Measurements from ENCODE around the gene MICAL2. TPM values are rescaled to one million over a fixed set of nuclear protein-coding genes. Genes with fewer than 3 reads are reported as not detected.

Gene MICAL2
- total and polyA plus RNA-seq, 2 donors (not counting 3 experiments of a cell fraction or from before 2014, with no cell fraction given): 67.6 to 200 TPM

- no peak for FAIRE-seq
- no peak for TF ChIP-seq EZH2 (IDR thresholded peaks at IDR 0.05; ENCODE audit: borderline replicate concordance, low read depth, low read length, severe bottlenecking)
- TF ChIP-seq POLR2AphosphoS5 (IDR thresholded peaks at IDR 0.05; ENCODE audit: insufficient read depth, low read depth, low read length): no peak
- no peak for TF ChIP-seq CTCF (IDR thresholded peaks at IDR 0.05; ENCODE audit: extremely low read depth in 1 of 2, insufficient read depth in 1 of 2, low read depth in 1 of 2, low read length in 2 of 2)
- no peak for TF ChIP-seq FOS (IDR thresholded peaks at IDR 0.05; ENCODE audit: borderline replicate concordance, insufficient read depth, low read length)
- no peak for TF ChIP-seq JUN (IDR thresholded peaks at IDR 0.05; ENCODE audit: borderline replicate concordance, insufficient read depth, insufficient read length, low read depth)
- no peak for TF ChIP-seq MAX (IDR thresholded peaks at IDR 0.05; ENCODE audit: insufficient read depth, insufficient read length)
- no peak for TF ChIP-seq MYC (IDR thresholded peaks at IDR 0.05; ENCODE audit: low read depth, low read length)
- no peak for TF ChIP-seq GATA2 (IDR thresholded peaks at IDR 0.05; ENCODE audit: insufficient read depth, insufficient read length, low read depth, low read length)
- TF ChIP-seq POLR2A (IDR thresholded peaks at IDR 0.05; ENCODE audit: low read depth, low read length): no peak
Observed at GRCh38 chr11:12163181-12163941, 53.0 kb downstream of the MICAL2 start.

More at GRCh38 chr11:12163181-12163941, 53.0 kb downstream of the MICAL2 start:
- intact Hi-C loops (cut with micrococcal nuclease) (no loop called here), dilution Hi-C loops (cut with MboI; ENCODE audit: extremely low pct_ligation_motif_present, low sequenced_read_pairs) (no loop called here)
- Histone ChIP-seq H2AFZ (ENCODE audit: low read depth, low read length) (no peak overlapping the region), H3K27me3 (ENCODE audit: control insufficient read depth in 2 of 2, insufficient read depth in 2 of 2, low read length in 2 of 2) (no peaks in the 10 kb centered on the region), H3K79me2 (ENCODE audit: control insufficient read depth, insufficient read depth, low read length) (peaks cover 25% of the 10 kb centered on the region), H4K20me1 (replicated peaks; ENCODE audit: control insufficient read depth, extremely low read depth, insufficient read depth, low read length) (no peaks in the 10 kb centered on the region), H3K36me3 (ENCODE audit: control insufficient read depth in 2 of 2, extremely low read depth in 1 of 2, insufficient read depth in 2 of 2, low read length in 2 of 2) (peaks cover 7 to 10% of the 10 kb centered on the region in 2 experiments), H3K4me3 (replicated peaks in 1 of 3; ENCODE audit: insufficient read depth in 1 of 3, low read depth in 1 of 3, low read length in 3 of 3) (no peak overlapping the region), H3K4me2 (ENCODE audit: insufficient read depth, low read length) (peak overlapping the region; percentile 51), H3K9ac (replicated peaks; ENCODE audit: extremely low read depth, insufficient read depth, low read length) (peak overlapping the region; percentile 77), H3K9me3 (replicated peaks; ENCODE audit: control insufficient read depth, insufficient read depth, low read length) (no peaks in the 10 kb centered on the region), H3K27ac (ENCODE audit: insufficient read depth, low read depth, low read length) (peak overlapping the region; percentile 93), H3K4me1 (ENCODE audit: control insufficient read depth, extremely low read depth, insufficient read depth, low read length) (peaks cover 66% of the 10 kb centered on the region), H3K9me1 (replicated peaks; ENCODE audit: control insufficient read depth, extremely low read depth, insufficient read depth, low read length) (no peaks in the 10 kb centered on the region)
- ChIA-PET POLR2A (interaction anchor here (0.8 to 1.4 kb wide), 4 partner anchors 19 to 76 kb away, joined by 3 to 12 read pairs (median 4); no protein-coding TSS in a partner anchor), CTCF (interaction anchor here (0.9 to 3.9 kb wide), 17 partner anchors 11 to 231 kb away, joined by 3 to 30 read pairs (median 7); no protein-coding TSS in a partner anchor)
- DNase-seq (ENCODE audit: low read depth, low spot score): peak; percentile 17
- BruUV-seq (replicated peaks): no TSS peak

Data from endothelial cell of umbilical vein (primary cell).